ENCODE measurements around the gene RGS7. TPM values are rescaled to one million over a fixed set of nuclear protein-coding genes. Genes with fewer than 3 reads are reported as not detected.

The RGS7 gene
- total and polyA plus RNA-seq, 2 of the 8 experiments (the other 6 are each of a cell fraction or from before 2014, with no cell fraction given): 1.6 to 3.0 TPM

DNA sequence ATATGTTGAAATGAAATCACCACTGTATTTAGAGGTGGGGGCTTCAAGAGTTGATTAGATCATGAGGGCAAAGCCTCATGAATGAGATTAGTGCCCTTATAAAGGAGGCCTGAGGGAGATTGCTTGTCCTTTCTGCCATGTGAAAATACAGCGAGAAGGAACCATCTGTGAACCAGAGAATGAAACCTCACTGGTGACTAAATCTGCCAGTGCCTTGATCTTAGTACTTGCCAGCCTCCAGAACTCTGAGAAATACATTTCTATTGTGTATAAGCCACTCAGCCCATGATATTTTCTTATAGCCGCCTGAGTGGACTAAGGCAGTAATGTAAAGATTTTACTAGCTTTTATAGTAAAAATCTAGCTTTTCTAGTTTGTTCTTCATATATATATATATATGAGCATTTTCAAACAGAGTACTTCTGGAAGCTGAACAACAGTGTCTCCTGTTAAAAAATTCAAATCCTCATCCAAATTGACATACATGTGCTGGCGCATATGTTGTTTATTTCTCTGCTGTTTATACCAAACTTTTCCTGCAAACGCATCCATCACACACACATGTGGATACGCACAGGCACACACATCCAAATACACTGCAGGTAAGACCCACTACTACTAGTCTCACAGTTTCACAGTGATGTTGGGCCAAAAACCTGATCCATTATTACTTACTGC is 213.1 kb downstream of the RGS7 start (continued):
- TF ChIP-seq CREB1 (IDR thresholded peaks at IDR 0.05): no peak
- no peak for TF ChIP-seq SRF (IDR thresholded peaks at IDR 0.05; ENCODE audit: low read depth, low read length)
- TF ChIP-seq TAF1 (IDR thresholded peaks at IDR 0.05; ENCODE audit: low read depth, low read length): no peak
- TF ChIP-seq KDM1A (IDR thresholded peaks at IDR 0.05; ENCODE audit: borderline replicate concordance, low read length): no peak
- no peak for TF ChIP-seq RFX5 (IDR thresholded peaks at IDR 0.05; ENCODE audit: borderline replicate concordance, low read depth, low read length)
